OCI-LY3 (cell line): ENCODE results near the gene RRAD.

Source experiments
- H2AFZ ChIP-seq: fragments of 200-600, 300-600 bp; shearing (Covaris generic); 2 replicates; pipeline ENCODE4 v1.6.0; 2014; ENCODE audit warnings: antibody characterized with exemption, low read depth, low read length
- H3K27ac ChIP-seq: fragments of 200-600, 300-600 bp; sonication (generic); 2 replicates; pipeline ENCODE4 v1.5.1; 2014; ENCODE audit warnings: mild to moderate bottlenecking, low read length, moderate library complexity, mixed read lengths
- H3K27me3 ChIP-seq: fragments of 200-600, 300-600 bp; sonication (generic); 2 replicates; pipeline ENCODE4 v1.6.1; 2014; ENCODE audit warnings: low read depth, low read length, mixed read lengths
- H3K36me3 ChIP-seq: fragments of 200-600, 300-600 bp; sonication (generic); replicated peaks from 2 replicates; pipeline ENCODE3; 2014; ENCODE audit warnings: low read depth, low read length, mixed read lengths
- H3K4me1 ChIP-seq: fragments of 300-600, 200-600 bp; sonication (generic); 2 replicates; pipeline ENCODE4 v1.6.1; 2014; ENCODE audit warnings: low read length, mixed read lengths
- H3K4me2 ChIP-seq: fragments of 200-600, 300-600 bp; sonication (generic); 2 replicates; pipeline ENCODE4 v1.6.1; 2014; ENCODE audit warnings: low read length, mixed read lengths
- H3K4me3 ChIP-seq: fragments of 300-600, 200-600 bp; sonication (generic); 2 replicates; pipeline ENCODE4 v1.5.1; 2014; ENCODE audit warnings: antibody characterized with exemption, mild to moderate bottlenecking, low read length, moderate library complexity
- H3K79me2 ChIP-seq: fragments of 300-600, 200-600 bp; shearing (Covaris generic); 2 replicates; pipeline ENCODE4 v1.6.1; 2014; ENCODE audit warnings: mild to moderate bottlenecking, low read length, mixed read lengths
- H3K9ac ChIP-seq: fragments of 300-600, 200-600 bp; shearing (Covaris generic); 2 replicates; pipeline ENCODE4 v1.6.0; 2014; ENCODE audit warnings: mild to moderate bottlenecking, low read length, moderate library complexity
- H3K9me3 ChIP-seq: fragments of 200-600, 300-600 bp; shearing (Covaris generic); 2 replicates; pipeline ENCODE4 v1.6.1; 2014; ENCODE audit warnings: low read length, mixed read lengths; ENCODE audit not compliant: insufficient read depth
- H4K20me1 ChIP-seq: fragments of 200-600, 300-600 bp; sonication (generic); 2 replicates; pipeline ENCODE4 v1.6.1; 2016; ENCODE audit warnings: low read length, mixed read lengths; ENCODE audit not compliant: insufficient read depth
- EZH2phosphoT487 ChIP-seq: fragments of 200-600 bp; shearing (Covaris generic); IDR thresholded peaks from 2 replicates; pipeline ENCODE4 v1.6.1; 2018; ENCODE audit warnings: antibody characterized with exemption, mixed run types, low read depth
- TF ChIP-seq, protein P1 (sequence below): fragments of 200-600, 300-600 bp; sonication (generic); IDR thresholded peaks from 2 replicates; pipeline ENCODE4 v1.5.1; 2014; ENCODE audit warnings: antibody characterized with exemption, low read length, low read depth

Gene RRAD

DNA sequence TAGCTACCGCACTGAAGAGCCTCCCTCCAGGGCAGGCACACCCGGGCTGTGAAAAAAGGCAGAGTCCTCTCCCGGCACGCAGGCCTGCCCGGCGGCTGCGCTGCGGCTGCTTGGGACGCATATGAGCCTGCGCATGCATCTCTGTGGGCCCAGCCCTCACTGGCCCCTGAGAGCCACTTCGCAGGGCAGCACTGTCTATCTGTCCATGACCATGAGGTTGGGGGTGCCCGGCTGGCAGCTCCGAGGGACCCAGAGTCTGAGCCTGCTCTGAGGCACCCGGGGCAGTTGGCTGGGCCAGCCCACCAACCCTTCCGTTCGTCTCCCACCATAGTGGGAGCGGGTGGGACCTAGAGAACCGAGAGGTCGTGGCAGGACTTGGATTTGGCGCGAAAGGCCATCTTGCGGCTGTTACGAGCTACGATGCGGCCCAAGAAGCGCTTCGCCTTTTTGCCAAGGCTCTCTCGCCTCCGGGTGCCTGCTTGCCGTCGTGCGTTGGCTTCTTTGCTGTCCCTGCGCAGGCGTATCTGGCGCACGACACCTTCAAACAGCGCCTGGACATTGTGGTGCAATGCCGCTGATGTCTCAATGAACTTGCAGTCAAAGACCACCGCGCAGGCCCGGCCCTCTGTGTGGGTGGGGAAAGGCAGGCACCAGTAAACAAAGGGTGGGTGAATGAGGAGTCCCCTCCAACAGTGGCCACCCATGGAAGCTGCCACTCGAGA lies 3.4 kb downstream of the RRAD start:
- Histone ChIP-seq H3K9ac (no peak overlapping the region), H3K4me3 (no peak overlapping the region), H3K9me3 (no peaks in the 10 kb centered on the region), H2AFZ (no peak overlapping the region), H3K27ac (no peak overlapping the region), H3K36me3 (no peaks in the 10 kb centered on the region), H4K20me1 (no peaks in the 10 kb centered on the region), H3K4me1 (peaks cover 11% of the 10 kb centered on the region), H3K79me2 (no peaks in the 10 kb centered on the region), H3K27me3 (no peaks in the 10 kb centered on the region), H3K4me2 (no peak overlapping the region)
- TF ChIP-seq, protein P1, sequence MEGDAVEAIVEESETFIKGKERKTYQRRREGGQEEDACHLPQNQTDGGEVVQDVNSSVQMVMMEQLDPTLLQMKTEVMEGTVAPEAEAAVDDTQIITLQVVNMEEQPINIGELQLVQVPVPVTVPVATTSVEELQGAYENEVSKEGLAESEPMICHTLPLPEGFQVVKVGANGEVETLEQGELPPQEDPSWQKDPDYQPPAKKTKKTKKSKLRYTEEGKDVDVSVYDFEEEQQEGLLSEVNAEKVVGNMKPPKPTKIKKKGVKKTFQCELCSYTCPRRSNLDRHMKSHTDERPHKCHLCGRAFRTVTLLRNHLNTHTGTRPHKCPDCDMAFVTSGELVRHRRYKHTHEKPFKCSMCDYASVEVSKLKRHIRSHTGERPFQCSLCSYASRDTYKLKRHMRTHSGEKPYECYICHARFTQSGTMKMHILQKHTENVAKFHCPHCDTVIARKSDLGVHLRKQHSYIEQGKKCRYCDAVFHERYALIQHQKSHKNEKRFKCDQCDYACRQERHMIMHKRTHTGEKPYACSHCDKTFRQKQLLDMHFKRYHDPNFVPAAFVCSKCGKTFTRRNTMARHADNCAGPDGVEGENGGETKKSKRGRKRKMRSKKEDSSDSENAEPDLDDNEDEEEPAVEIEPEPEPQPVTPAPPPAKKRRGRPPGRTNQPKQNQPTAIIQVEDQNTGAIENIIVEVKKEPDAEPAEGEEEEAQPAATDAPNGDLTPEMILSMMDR = no peak

- H3K4me3 ChIP-seq = no peak overlapping the region
- no peak overlapping the region for H2AFZ ChIP-seq
- TF ChIP-seq, protein P1 = no peak
- TF ChIP-seq EZH2phosphoT487 = no peak
- peaks cover 3% of the 10 kb centered on the region; the same call in 1 of the 2 replicates for H3K4me1 ChIP-seq
- no peaks in the 10 kb centered on the region for H4K20me1 ChIP-seq
- 0 out of 2 replicates have a peak, but pooled peaks cover 5% of the 10 kb centered on the region for H3K27me3 ChIP-seq
- no peak overlapping the region for H3K4me2 ChIP-seq
- no peak overlapping the region for H3K27ac ChIP-seq
- no peak overlapping the region for H3K9ac ChIP-seq
- no peaks in the 10 kb centered on the region for H3K79me2 ChIP-seq
- no peaks in the 10 kb centered on the region for H3K36me3 ChIP-seq
- H3K9me3 ChIP-seq = no peaks in the 10 kb centered on the region
These were observed 4.2 kb downstream of the RRAD start for GRCh38 chr16:66920924-66921680.

DNA sequence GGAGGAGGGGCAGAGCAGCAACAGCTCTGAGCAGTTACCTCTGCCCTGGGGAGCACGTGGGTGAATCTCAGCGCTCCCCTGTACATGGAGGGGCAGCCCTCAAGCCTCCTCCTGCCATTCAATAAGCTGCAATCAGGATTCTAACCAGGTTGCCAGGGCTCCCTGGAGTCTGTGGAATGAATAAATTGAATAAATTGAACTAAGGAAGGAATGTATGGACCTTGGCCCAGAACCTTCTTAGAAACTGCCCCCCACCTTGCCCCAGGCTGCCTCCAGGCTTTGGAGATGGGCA lies 5.1 kb downstream of the RRAD start:
- Histone ChIP-seq H2AFZ (no peak overlapping the region), H3K27me3 (0 out of 2 replicates have a peak, but pooled peaks cover 8% of the 10 kb centered on the region), H3K36me3 (no peaks in the 10 kb centered on the region), H3K4me2 (no peak overlapping the region), H4K20me1 (no peaks in the 10 kb centered on the region), H3K79me2 (no peaks in the 10 kb centered on the region), H3K9ac (no peak overlapping the region), H3K4me1 (0 out of 2 replicates have a peak, but pooled peaks cover 3% of the 10 kb centered on the region), H3K9me3 (no peaks in the 10 kb centered on the region), H3K4me3 (no peak overlapping the region), H3K27ac (no peak overlapping the region)
- no peak for TF ChIP-seq EZH2phosphoT487
- TF ChIP-seq, protein P1 = no peak

DNA sequence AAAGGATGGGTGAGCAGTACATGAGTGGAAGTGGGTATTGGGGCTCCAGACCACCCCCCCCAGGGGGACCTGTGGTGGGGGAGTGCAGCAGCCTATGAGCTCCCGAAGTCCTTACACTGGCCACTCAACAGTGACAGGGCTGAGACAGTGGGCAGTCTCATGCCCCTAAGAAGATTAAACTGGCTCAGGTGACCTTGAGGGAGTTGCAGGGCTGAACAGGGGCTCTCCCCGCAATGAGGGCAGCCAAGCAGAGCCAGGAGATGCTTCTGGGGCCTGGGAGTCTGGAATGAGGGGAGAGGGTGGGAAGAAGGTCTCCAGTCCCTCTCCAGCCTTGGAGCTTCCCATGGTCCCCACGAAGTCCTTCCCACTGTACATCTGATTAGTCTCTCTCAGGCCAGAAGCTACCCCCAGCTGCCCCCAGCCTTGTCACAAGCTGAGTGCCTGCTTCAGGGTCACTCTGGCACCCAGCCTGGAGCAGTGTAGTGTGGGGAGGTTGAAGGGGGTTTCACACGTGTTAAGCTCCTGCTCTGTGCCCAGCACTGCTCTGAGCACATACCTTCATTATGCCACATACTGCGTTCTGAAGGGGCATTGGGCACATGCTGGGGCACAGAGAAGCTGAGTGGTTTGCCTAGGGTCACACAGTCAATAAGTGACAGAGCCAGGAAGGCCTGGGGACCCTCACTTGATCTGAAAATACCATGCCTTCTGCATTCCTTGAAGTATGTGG lies 5.6 kb downstream of the RRAD start:
- Histone ChIP-seq H3K9ac (no peak overlapping the region), H3K36me3 (no peaks in the 10 kb centered on the region)

More for the DNA sequence above, 5.6 kb downstream of the RRAD start:
- Histone ChIP-seq H3K4me2 (no peak overlapping the region), H2AFZ (no peak overlapping the region), H3K27ac (no peak overlapping the region), H3K9me3 (no peaks in the 10 kb centered on the region), H3K79me2 (no peaks in the 10 kb centered on the region), H3K27me3 (0 out of 2 replicates have a peak, but pooled peaks cover 8% of the 10 kb centered on the region), H3K4me3 (no peak overlapping the region), H3K4me1 (0 out of 2 replicates have a peak, but pooled peaks cover 3% of the 10 kb centered on the region), H4K20me1 (no peaks in the 10 kb centered on the region)
- TF ChIP-seq EZH2phosphoT487 = no peak
- TF ChIP-seq, protein P1 = no peak
